ENCODE results near the gene RGS19.

The RGS19 gene

DNA sequence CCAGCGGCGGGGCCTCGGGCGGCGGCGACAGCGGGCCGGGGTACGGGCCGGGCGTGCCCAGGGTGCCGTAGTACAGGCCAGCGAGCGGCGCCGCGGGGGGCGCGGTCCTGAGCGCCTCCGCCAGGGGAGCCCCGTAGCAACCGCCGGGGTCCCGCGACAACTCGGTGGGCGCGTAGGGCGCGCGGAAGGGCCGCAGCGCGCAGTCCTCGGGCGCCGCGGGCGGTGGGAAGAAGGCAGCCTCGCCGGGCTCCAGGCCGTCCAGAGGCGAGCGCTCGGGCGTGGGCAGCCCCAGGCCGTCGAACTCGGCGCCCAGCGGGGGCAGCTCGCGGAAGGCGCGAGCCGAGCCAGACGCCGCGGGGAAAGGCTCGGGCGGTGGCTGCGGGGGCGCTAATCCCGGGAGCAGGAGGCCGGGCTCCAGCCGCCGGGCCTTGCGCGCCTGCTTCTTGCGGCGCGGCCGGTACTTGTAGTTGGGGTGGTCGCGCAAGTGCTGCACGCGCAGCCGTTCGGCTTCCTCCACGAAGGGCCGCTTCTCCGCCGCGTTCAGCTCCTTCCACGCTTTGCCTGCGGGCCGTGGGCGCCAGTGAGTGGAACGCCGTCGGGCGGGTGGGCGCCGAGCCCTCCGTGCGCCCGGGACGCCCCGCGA is 30.8 kb downstream of the RGS19 start:
- DNase-seq (ENCODE audit: low spot score): peak; percentile 62

DNA sequence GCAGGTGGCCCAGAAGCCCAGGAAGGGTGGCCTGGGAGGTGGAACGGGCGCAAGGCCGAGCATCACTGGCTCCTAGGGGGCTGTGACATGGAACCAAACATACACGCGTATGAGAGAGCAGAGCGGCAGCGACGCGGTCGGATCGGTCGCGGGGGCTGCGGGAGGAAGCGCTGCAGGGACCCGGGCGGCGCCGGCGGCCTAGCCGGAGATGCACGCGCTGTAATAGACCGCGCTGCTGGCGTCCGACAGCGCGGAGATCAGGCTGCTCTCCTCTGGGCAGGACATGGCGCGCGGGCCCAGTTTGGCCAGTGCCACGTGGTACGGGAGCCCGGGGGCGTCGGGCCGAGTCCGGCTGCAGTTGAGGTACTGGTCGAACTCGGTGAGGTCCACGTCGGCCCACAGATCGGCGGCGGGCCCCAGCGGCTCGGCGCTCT is 31.3 kb downstream of the RGS19 start:
- DNase-seq (ENCODE audit: low spot score): no peak

DNA sequence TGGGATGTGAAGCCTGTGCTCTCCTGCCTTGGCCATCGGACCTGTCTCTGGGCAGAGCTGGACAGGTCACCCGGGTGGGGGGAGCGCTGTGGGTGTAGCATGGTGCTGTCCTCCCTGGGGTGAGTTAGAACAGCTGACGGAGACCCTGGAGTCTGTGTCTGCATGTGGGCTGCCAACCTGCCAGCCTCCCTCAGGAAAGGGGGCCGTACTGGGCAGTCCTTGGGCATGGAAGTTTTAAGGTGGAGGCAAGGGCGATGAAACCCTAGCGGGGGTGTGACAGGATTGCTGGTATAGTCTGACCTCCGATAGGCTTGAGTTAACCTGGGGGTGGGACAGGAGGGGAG is 32.3 kb downstream of the RGS19 start:
- no peak for DNase-seq (ENCODE audit: low spot score)

DNA sequence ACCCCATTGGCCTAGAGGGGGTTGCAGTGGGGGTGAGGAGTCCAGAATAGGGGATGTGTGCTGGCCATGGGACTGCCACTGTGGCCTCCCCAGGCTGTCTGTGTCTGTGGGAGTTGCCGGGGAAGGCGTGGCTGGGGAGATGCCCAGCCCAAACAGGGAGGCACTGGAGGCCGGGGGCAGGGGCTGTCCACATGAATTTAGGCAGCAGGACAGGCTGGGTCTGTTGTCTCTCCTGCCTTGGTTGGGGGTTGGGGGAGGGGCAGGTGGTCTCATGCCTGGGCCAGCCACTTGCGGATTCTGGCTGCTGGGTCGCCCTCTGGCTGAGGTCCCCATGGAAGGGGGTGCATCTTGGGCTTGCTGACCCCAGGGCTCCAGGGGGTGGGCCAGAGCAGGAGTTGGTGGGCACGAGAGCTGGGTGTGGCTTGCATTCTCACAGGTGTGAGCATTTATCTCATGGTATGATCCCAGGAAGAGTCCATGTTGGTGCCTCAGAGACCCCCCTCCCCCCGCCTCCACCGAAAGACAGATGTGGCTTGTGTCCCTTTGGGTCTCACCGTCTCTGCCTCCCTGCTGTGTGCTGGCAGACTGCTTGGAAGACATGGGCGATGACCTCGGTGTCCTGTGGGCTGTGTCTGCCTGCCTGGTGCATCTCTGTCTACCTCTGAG is 33.8 kb downstream of the RGS19 start:
- no peak for DNase-seq (ENCODE audit: low spot score)

DNA sequence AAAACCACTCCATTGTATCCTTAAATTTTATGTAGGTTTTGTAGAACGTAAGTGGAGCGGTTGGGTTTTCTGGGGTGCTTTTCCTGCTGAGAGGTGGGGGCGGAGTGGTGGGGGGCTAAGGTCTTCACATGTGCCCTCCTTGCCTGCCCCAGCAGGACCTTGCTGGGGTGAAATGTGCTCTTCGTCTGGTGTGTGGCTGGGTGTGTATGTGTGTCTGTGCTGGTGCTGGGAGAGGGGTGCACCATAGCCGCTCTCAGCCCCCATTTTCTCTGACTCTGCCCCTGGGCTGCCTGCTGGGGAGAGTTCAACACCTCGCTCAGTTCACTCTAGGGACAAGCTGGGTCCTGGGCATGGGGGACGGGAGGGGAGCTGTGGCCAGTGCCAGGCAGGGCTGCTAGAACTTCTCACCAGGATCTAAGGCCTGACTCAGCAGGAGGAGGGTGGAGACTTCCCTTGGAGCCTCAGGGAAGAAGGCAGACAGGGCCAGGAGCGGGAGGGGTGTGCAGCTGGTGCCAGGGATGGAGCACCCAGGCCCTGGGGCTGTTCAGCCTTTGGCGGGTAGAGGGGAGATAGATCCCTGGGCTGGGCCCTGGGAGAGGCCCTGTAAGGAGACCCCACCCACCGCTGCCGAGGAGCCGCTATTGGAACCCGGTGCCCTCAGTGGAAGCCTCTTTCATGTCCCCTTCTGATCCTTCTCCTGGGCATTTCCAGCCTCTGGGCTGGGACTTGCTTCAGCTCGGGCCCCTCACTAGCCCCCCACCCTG is 34.7 kb downstream of the RGS19 start:
- no peak for DNase-seq (ENCODE audit: low spot score)

DNA sequence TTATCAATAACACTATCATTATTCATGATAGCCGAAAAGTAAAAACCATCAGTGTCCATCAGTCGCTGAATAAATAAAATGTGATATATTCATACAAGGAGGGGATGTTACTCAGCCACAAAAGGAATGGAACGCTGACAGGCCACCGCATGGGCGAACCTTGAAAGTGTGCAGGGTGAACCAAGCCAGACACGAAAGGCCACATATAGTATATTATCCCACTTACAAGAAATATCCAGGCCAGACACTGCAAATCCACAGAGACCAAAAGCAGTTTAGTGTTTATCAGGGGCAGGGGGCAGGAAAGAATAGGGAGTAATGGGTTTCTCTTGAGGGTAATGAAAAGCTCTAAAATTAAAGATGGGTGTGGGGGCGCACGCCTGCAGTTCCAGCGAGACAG is 35.5 kb downstream of the RGS19 start:
- DNase-seq (ENCODE audit: low spot score): no peak

DNA sequence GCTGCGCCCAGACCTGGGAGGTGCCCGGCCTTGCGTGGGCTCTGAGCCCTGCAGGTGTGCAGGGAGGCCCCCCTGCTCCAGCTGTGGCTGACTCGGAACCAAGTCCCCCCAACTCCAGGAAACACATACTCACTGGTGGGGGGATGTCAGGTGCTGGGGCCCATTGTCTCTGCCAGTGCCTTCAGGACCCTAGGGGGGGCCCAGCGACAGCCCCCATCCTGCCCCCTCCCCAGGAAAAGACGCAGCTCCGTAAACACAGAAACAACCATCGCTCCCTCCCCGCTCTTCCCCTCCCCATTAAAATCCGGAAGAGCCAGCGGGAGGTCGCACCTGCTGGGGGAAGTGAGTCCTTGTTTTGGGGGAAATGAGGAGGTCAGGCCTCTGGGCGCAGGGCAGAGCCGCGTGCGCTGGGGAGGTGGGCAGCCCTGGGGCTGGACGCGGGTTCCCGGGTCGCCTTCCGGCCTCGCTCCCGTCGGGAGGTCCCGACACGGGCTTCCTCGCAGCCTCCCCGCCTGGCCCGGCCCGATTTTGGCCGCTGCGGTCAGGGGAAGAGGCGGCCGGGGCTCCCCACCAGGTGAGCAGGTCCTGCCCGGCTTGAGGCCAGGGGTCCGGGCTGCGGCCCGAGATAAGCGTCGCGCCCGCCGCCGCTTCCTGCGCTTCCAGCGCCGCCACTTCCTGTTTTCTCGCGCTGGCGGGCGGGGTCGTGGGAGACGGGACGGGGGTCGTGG is 37.1 kb downstream of the RGS19 start:
- no peak for DNase-seq (ENCODE audit: low spot score)

DNA sequence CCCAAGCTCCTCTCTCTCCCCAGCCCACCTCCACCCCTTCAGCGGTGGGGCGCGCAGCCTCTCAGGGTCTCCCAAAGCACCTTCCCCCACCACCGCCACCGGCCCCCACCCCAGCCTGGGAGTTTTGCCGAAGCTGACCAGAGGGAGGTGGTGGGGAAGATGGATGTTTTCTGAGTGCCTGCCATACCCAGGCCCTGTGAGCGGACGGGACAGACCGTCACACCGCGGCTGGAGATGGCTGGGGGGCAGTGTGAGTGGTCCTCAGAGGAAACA is 37.6 kb downstream of the RGS19 start:
- no peak for DNase-seq (ENCODE audit: low spot score)

DNA sequence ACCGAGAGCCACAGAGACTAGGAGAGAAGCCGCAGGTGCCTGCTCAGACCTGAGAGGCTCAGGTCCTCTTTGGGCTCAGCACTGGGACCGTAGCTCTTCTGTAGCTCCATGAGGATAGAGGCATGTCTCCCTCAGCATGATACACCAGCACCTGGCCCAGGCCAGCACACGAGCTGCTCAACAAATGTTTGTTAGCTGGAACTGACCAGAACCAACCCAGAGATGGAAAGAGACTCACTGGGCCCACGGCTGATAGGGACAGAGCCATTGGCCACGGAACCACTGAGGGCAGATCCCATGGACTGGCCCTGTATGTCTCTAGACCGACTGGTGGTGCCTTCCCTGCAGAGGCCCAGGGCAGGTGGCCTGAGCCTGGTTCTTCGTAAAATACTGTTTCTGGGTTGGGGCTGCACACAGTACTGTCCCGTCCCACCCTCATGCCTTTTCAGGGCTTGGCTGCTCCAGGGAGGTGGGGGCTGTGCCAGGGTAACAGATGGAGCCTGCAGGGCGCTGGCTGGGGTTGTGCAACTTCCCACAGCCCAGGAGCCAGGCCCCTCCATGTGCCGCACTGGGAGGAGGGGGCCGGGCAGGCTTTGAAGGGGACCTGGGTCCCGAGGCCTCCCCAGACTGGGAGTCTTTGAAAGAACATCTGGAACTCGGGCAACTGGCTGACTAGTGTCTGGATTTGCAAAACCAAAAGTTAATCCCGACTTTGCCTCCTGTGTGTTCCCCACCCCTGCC is 38.1 kb downstream of the RGS19 start:
- no peak for DNase-seq (ENCODE audit: low spot score)

DNA sequence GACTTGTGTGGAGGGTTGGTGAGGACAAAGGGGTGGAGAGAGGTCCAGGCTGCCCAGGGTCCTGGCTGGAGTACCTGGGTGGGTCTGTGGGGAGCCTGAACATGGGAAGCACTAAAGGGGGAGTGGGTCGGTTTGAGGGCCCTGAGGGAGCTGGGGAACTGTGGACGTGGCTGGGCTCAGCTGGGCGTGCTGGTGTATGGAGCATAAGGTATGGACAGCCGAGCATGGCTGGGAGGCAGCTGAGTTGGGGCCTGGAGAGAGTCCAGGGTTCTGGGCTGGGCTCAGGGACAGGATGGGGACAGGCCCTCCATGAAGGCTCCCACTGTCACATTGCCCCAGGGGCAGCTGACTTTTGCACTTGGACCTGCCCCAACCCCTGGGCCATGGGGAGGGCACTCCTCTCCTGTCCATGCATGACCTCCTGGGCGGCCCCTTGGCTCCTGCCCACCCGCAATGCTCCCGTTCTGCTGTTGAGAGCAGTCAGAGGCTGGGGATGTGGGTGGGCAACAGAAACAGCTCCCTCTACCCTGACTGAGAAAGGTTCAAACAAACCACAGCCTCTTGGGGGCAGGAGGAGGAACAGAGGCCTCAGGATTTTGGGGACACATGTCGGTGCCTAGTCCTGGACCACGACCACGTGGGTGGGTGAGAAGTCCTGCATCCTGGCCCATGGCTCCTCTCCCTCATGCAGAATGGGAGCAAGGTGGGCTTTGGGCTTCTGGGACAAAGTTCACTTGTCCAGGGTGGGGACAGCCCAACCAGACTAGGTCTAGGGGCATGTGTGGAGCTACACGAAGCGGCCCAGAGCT is 38.9 kb downstream of the RGS19 start:
- DNase-seq (ENCODE audit: low spot score): no peak

DNA sequence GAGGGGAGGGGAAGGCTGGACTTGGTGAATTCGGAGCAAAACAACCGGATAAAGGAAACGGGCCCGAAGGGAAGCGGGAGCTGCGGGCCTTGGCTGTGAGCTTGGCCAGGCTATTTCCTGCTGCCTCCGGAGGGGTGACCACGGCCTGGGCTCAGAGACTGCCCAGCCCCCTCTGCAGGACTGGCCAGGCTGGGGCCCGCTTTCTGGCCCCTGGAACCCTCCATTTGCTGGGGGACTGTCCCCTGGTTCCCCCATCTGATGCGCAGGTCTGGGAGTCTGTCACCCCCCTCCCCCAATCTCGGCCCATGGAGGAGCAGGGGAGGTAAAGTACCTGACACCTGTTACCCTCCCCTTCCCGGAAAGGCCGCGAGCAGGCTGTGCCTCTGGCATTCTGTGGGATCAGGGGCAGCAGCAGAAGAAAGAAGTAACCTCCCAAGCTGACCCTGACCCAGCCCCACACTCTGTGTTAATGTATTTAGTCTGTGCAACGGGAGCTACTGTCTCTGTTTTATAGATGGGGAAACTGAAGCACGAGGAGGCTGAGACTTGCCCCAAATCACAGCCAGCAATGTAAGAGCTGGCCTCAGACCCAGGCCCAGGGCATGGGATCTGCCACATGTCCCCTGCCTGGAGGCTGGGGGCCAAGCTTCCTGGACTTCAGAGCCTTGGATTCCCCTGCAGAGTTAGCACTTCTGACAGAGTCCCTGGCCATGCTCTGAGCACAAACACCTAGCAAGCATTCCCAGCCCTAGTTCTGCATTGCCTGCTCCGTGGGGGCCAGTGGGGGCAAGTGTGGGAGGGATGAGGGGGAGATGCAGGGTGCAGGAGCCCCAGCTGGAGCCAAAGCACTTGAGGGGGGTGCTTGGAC is 39.8 kb downstream of the RGS19 start:
- DNase-seq (ENCODE audit: low spot score): no peak

DNA sequence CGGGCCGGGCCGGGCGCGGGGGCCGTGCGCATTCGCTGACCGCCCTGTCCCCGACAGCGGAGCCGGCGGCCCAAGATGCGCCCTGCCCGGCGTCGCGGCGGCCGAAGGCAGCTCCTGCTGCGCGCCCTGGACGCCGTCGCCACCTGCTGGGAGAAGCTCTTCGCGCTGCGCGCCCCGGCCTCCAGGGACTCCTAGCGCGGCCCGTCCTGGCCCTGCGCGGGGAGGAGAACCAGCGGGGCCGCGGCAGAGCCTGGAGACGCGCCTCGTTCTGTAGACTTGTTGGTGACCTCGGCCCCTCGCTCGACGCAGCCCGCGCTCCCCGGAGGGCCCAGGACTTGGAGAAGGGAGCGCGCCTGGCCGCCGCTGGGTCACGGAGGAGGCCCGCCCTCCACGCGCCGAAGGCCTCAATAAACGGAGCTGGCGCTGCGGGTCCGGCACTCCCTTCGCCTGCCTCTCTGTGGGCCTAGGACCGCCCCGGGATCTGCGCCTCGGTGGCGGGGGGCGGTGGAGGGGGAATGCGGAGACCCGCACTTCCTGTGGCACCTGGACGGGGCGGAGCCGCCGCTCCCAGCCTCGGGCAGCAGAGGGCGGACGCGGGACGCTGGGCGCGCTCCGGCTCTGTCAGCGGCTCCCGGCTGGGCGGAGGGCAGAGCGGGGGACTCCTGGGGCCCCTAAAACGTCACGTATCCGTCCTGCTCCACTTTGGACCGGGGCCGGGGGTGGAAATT is 40.6 kb downstream of the RGS19 start:
- peak; percentile 87 for DNase-seq (ENCODE audit: low spot score)

DNA sequence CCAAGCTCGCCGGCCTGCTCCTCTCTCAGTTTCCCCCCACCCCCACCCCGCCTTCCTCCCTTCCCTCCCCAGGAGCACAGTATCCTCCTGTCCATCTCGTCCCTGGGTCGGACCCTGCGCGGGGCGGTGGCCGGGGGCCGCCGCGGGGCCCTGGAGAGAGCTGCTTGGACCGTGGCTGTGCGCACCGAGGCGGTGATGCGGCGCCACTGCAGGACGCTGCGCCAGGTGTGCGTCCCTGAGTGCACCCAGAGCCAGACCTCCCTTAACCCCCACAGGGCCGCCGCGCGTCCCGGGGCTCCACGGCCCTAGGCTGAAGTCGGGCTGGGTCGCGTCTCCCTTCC is 41.1 kb downstream of the RGS19 start:
- no peak for DNase-seq (ENCODE audit: low spot score)

DNA sequence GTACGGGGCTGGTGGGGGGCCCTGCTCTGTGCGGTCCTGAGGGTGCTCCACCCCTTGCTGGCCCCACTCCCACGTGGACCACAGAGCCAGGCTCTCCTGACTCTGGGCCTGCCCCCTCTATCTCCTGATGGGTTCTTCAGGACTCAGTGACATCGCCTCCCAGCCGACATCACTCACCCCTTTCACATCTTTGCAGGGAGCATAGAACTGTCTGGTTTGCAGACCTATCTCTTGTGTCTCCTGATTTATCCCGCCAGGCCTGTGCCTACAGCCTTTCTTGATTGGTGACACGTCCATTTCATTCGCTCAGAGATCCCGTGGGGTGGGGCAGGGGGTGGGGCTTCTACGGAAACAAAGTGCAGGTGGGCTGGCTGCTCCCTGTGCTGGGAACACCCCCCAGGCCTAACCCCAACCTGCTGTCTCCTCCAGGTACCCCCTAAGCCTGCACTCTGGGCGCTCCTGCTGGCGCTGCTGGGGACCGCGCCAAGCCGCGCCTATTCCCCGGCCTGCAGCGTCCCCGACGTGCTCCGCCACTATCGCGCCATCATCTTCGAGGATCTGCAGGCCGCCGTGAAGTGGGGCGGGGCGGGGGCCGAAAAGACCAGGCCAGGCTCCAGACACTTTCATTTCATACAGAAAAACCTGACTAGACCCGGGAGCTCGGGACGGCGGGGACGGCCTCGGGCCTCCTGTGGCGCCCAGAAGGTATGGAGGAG is 41.7 kb downstream of the RGS19 start:
- DNase-seq (ENCODE audit: low spot score): peak; percentile 54

DNA sequence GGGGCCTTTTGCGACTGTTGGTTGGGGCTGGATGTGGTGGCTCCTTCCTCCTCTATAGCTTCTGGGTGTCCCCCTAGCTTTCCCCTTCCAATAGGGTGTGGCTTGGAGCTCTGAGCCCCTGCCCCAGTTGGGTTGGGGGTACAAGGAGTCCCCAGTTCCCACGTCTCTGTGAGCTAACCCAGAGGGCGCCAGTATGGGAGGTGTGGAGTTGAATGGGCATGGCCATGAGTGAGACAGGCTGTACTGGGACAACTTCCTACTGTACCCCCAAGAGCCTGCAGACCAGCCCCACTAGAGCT is 42.2 kb downstream of the RGS19 start:
- DNase-seq (ENCODE audit: low spot score): no peak

DNA sequence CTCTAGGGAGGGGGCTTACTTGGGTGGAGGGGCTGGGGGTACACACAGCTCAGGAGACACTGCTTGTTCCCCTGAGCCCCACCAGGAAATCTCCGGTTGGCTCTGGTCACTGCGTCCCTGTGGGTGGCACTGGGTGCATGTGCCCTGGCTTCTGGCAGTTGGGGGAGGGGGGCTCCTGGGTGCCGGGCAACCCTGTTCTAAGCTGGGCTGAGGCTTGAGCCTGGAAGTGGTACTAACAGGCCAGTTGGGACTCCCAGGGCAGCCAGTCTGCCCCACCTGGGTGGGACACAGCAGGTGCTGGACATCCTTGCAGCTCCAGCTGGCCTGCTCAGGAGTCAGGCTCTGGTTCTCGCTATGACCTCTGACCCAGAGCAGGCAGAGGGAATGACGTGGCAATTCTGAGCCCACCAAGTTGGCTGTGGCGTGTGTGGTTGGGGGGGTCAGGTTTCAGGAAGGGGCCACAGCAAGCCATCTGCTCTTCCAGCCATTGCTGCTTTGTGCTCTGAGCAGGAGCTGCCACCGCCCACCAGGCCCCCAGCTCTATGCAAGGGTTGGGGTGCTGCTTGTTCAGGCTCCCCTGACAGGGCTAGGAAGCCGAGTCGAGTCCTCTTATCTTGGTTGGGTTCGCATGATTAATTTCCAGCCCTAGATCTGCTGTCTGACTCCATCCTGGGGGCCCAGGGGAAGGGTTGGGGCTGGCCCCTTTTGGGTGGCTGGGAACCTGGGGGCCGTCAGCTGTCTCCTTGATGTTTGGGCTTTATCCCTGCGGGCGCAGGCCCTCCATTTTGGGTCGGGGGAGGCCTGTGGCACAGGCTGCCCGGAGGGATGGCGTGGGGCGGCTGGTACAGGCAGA is 42.7 kb downstream of the RGS19 start:
- DNase-seq (ENCODE audit: low spot score): no peak

DNA sequence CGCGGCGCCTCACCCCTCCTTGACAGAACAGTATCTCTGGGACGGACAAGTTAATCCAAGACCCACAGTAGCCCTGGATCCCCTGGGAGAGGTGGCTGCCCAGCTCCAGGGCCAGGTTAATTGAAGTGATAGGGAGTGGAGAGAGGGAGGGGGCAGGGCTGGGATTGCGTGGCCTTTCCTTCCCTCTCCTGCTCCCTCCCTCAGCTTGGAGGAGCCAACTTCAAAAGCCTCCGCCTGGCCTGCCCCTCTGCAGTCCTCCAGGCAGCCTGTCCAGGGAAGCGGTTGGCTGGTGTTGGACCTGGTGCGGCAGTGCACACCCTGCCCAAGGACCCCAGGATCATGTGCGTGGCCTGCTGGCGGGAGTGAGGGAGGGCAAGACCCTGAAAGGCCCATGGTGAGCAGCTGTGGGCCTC is 43.4 kb downstream of the RGS19 start, which contains the start of gene C20orf204:
TSS of gene C20orf204 (plus strand) at position 250 of the 413 bp plus-strand sequence. CDS start at position 392, 142 bp downstream.
- DNase-seq (ENCODE audit: low spot score): peak; percentile 56
